SK-N-MC (cell line): ENCODE data around the gene FBXO36.
A peak's percentile ranks its signal among the peaks of the same experiment; 100 is the strongest.
"Not testable (repeated sequence)": the region's sequence is repeated elsewhere in the genome, so short reads cannot be mapped to it uniquely, and the experiment has no call there.

Experiments used
- DNase-seq: peaks from one replicate; pipeline ENCODE4 v3.0.0-alpha.2; 2011; ENCODE audit warnings: low read depth, low spot score
- H3K27ac ChIP-seq: fragments of 200-600 bp; sonication (generic); 2 replicates; pipeline ENCODE4 v1.5.1; 2016; ENCODE audit warnings: mixed run types
- H3K36me3 ChIP-seq: fragments of 200-600 bp; sonication (generic); 2 replicates; pipeline ENCODE4 v1.6.1; 2017; ENCODE audit warnings: antibody characterized with exemption, low read length, mixed read lengths; ENCODE audit not compliant: insufficient read depth
- H3K4me3 ChIP-seq: fragments of 200-600 bp; sonication (generic); 2 replicates; pipeline ENCODE4 v1.5.1; 2016
- H3K9ac ChIP-seq: fragments of 200-600 bp; sonication (generic); 2 replicates; pipeline ENCODE4 v1.8.0; 2017; ENCODE audit warnings: mixed run types, mixed read lengths; ENCODE audit not compliant: insufficient read length
- H3K9me3 ChIP-seq: fragments of 200-600 bp; sonication (generic); 2 replicates; pipeline ENCODE4 v1.6.1; 2017; ENCODE audit warnings: low read depth, mild to moderate bottlenecking, antibody characterized with exemption, low read length, moderate library complexity, mixed read lengths
- EZH2 ChIP-seq: fragments of 200-600 bp; sonication (generic); IDR thresholded peaks from one replicate; pipeline ENCODE4 v1.6.1; 2017; ENCODE audit warnings: antibody characterized with exemption
- FOXP2 ChIP-seq: optimal IDR thresholded peaks from 2 replicates; pipeline ENCODE3; 2011; ENCODE audit warnings: mild to moderate bottlenecking, moderate library complexity; ENCODE audit not compliant: insufficient read depth; ENCODE audit errors: extremely low read length, control extremely low read depth
- POLR2AphosphoS5 ChIP-seq: IDR thresholded peaks from 2 replicates; pipeline ENCODE4 v1.6.1; 2012; ENCODE audit warnings: mild to moderate bottlenecking, low read depth, low read length, borderline replicate concordance

Gene FBXO36

DNA sequence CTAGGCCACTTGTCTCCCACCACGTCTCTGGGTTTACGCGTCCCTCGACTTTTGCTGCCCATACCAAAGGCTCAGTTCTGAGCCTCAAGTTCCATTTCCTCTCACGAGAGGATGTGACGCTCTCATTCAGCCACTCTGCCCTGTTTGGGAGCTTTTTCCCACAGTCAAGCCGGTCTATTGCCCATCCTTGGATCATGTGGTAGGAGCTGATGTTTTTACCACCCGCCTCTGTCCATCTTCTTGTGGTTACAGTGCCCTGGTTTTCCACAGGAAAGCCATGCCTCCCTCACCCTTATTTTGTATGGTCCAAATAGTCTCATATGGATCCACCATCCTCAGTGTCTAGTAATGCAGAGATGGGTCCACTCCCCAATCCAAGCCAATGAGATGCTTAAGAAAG lies 20.4 kb downstream of the FBXO36 start:
- H3K4me3 ChIP-seq: no peak overlapping the region
- no peak overlapping the region for H3K9ac ChIP-seq
- TF ChIP-seq FOXP2: no peak
- TF ChIP-seq EZH2: no peak
- no peak for TF ChIP-seq POLR2AphosphoS5
- DNase-seq: no peak
- H3K36me3 ChIP-seq: no peaks in the 10 kb centered on the region
- no peak overlapping the region for H3K27ac ChIP-seq
- H3K9me3 ChIP-seq: no peaks in the 10 kb centered on the region

DNA sequence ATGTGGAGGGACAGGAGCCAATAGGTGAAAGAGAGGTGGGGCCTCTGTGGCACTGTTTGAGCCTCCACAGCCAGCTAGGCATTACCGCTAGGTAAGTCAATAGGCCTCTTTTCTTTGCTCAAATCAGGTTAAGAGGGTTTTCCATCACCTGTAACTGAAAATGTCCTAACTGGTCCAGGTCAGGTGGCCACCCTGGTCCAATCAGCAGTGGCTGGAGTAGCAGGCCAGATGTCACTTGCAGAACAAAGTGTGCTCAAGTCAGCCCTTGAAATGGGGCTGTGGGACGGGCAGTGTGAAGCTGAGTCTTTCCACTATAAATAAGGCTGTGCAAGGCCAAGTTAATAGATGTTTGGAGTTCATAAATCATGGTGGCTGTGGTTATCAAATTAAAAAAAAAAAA lies 20.9 kb downstream of the FBXO36 start:
- no peak overlapping the region for H3K27ac ChIP-seq
- no peak for DNase-seq
- no peak for TF ChIP-seq FOXP2
- TF ChIP-seq EZH2: no peak
- TF ChIP-seq POLR2AphosphoS5: no peak
- H3K9ac ChIP-seq: no peak overlapping the region
- H3K9me3 ChIP-seq: no peaks in the 10 kb centered on the region
- H3K36me3 ChIP-seq: no peaks in the 10 kb centered on the region
- no peak overlapping the region for H3K4me3 ChIP-seq

DNA sequence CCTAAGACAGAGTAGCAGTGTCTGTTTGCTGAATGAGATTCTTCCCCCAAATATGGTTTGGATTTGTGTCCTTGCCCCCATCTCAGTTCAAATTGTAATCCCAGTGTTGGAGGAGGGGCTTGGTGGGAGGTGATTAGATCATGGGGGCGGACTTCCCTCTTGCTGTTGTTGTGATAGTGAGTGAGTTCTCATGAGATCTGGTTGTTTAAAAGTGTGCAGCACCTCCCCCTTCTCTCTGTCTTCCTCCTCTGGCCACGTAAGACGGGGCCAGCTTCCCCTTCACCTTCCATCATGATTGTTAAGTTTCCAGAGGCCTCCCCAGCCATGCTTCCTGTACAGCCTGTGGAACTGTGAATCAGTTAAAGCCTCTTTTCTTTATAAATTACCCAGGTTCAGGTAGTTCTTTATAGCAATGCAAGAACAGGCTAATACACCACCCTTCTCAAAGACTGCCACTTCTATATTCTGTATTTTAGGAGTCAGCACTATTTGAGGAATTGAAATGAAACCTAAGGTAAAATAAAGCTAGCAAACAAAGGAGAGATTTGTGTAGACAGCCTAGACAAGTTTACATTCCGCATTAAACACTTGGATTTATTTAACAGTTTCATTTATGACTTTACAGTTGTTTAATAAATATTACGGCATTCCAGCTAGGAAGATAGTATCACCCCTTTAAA lies 21.6 kb downstream of the FBXO36 start:
- DNase-seq: no peak
- no peak overlapping the region for H3K9ac ChIP-seq
- H3K36me3 ChIP-seq: no peaks in the 10 kb centered on the region
- no peaks in the 10 kb centered on the region for H3K9me3 ChIP-seq
- no peak for TF ChIP-seq POLR2AphosphoS5
- no peak for TF ChIP-seq FOXP2
- no peak for TF ChIP-seq EZH2
- H3K4me3 ChIP-seq: no peak overlapping the region
- H3K27ac ChIP-seq: peak overlapping the region; percentile 48; the same call in 1 of the 2 replicates

DNA sequence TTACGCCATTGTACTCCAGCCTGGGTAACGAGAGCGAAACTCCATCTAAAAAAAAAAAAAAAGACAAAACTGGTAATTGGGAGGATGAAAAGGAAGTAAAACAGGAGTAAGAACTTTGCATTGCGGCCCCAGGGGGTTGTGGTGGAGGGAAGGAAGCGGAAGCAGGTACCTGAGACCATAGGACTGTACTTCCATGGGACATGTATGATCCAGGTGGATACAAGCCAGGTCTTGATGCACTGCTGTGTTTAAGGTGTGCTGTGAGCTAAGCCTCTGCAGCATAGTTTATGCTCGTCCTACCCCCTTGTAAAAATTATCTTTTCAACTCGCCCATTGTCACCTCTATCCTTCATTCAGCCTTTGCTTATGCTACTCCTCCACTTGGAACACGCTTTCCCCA lies 23.7 kb downstream of the FBXO36 start:
- no peak overlapping the region for H3K4me3 ChIP-seq
- H3K36me3 ChIP-seq: no peaks in the 10 kb centered on the region
- H3K9ac ChIP-seq: no peak overlapping the region
- TF ChIP-seq EZH2: no peak
- TF ChIP-seq FOXP2: no peak
- TF ChIP-seq POLR2AphosphoS5: no peak
- no peak overlapping the region for H3K27ac ChIP-seq
- no peak for DNase-seq
- H3K9me3 ChIP-seq: no peaks in the 10 kb centered on the region

DNA sequence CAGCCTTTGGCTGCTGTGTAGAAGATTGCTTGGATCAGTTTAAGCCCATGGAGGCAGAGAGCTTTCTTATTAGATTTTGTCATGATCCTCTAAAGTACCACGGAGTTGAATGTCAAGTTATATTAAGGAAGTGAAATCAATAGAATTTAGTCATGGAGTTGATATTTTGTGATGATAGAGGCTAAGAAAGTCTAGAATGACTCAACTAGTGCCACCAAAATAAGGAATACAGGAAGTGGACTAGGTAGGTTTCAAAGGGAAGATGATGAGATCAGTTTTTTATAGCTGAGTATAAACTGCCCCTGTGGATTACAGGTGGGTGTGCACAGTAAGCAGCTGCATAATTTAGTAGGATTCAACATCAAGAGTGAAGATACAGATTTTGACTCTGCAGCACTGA lies 25.2 kb downstream of the FBXO36 start:
- H3K9ac ChIP-seq: no peak overlapping the region
- H3K27ac ChIP-seq: no peak overlapping the region
- H3K4me3 ChIP-seq: no peak overlapping the region
- DNase-seq: no peak
- no peaks in the 10 kb centered on the region for H3K36me3 ChIP-seq
- no peak for TF ChIP-seq FOXP2
- no peak for TF ChIP-seq EZH2
- no peak for TF ChIP-seq POLR2AphosphoS5
- no peaks in the 10 kb centered on the region for H3K9me3 ChIP-seq

DNA sequence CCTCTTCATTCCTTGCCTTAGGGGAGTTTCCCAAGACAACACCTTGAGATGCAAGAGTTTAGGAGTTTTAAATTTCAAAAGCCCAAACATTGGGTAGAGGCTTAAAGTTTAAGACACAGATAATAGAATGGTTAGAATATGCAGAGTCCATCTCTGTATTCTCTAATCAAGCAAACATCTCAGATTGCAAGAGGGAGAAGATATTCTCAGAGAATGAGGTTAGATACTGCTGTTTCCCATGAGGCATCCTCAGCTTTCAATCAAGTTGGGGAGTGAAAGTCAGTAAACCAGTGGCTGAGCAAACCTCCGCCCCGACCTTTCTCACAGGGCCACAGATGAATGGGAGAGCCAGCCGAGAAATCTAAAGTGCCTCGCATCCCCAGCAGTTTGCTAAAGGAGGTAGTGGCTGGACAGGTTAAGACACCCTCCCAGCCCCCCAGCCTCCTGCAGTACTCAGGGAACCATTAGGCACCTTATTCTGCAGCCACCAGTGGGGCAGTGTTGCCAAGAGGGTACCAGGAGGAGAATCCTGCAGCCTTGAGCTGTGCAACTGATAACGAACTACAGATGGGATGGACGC lies 30.0 kb downstream of the FBXO36 start:
- H3K9ac ChIP-seq: no peak overlapping the region
- H3K27ac ChIP-seq: no peak overlapping the region
- no peaks in the 10 kb centered on the region for H3K9me3 ChIP-seq
- TF ChIP-seq EZH2: no peak
- TF ChIP-seq POLR2AphosphoS5: no peak
- TF ChIP-seq FOXP2: no peak
- no peaks in the 10 kb centered on the region for H3K36me3 ChIP-seq
- DNase-seq: no peak
- no peak overlapping the region for H3K4me3 ChIP-seq

DNA sequence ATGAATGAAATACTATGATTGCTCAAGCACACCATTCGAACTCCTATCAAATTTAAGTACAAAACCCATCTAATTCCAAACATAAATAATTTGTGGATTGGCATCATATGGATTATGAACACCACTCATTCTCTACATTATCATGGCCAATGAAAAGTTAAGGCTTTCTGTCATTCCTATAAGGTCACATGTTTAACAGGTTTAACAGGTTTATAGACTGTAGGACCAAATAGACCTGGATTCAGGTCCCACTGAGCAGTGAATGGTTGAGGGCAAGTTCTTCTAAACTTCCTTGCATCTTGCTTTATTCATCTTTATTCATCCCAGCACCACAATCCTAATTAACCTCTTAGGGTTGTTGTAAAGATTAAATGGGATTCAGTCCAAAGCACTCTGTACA lies 33.4 kb downstream of the FBXO36 start:
- DNase-seq: no peak
- Histone ChIP-seq H3K36me3 (no peaks in the 10 kb centered on the region), H3K27ac (no peak overlapping the region), H3K4me3 (no peak overlapping the region), H3K9me3 (no peaks in the 10 kb centered on the region), H3K9ac (no peak overlapping the region)
- TF ChIP-seq EZH2 (no peak), FOXP2 (no peak), POLR2AphosphoS5 (no peak)

DNA sequence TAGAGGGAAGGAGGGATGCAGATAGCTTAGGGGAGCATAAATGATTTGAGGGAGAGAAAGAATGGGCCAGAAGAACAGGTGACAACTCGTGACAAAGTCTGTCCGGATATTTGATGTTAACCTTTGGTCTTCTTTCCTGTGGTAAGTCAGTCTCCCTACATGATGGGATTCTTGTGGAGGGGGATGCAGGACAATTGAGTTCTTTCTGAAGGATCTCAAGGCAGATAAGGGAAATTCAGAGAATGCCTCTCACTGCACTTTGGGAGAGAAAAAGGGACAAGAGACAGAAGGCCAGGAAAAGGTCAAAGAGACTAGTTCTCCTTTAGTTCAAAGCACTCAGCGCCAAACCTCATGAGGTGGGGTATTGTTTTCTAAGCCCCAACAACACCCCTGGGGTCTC lies 34.2 kb downstream of the FBXO36 start:
- no peak overlapping the region for H3K9ac ChIP-seq
- H3K4me3 ChIP-seq: no peak overlapping the region
- H3K9me3 ChIP-seq: no peaks in the 10 kb centered on the region
- TF ChIP-seq POLR2AphosphoS5: no peak
- no peak for TF ChIP-seq FOXP2
- TF ChIP-seq EZH2: no peak
- no peaks in the 10 kb centered on the region for H3K36me3 ChIP-seq
- DNase-seq: no peak
- H3K27ac ChIP-seq: no peak overlapping the region

DNA sequence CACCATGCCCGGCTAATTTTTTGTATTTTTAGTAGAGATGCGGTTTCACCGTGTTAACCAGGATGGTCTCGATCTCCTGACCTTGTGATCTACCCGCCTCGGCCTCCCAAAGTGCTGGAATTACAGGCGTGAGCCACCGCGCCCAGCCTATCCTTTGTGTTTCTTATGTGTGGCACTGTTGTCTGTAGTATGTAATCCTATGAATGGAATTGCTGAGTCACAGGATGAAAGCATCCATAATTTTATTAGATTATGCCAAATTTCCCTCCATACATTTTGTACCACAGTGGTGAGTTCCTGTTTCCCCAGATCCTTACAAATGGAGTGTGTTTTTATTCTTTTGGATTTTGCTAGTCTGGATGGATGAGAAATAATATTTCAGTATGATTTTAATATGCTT lies 41.3 kb downstream of the FBXO36 start:
- not testable (repeated sequence) for H3K9me3 ChIP-seq, DNase-seq, H3K27ac ChIP-seq, H3K9ac ChIP-seq, H3K4me3 ChIP-seq, H3K36me3 ChIP-seq
